HG03135 (cell line): ENCODE results near the gene NUAK1.

Experiments used
- ATAC-seq: cut with Tn5 transposase; IDR thresholded peaks from one replicate; pipeline ENCODE4 v1.9.1; 2021; ENCODE audit warnings: mild to moderate bottlenecking, moderate library complexity; ENCODE audit not compliant: unreplicated experiment

Gene NUAK1

DNA sequence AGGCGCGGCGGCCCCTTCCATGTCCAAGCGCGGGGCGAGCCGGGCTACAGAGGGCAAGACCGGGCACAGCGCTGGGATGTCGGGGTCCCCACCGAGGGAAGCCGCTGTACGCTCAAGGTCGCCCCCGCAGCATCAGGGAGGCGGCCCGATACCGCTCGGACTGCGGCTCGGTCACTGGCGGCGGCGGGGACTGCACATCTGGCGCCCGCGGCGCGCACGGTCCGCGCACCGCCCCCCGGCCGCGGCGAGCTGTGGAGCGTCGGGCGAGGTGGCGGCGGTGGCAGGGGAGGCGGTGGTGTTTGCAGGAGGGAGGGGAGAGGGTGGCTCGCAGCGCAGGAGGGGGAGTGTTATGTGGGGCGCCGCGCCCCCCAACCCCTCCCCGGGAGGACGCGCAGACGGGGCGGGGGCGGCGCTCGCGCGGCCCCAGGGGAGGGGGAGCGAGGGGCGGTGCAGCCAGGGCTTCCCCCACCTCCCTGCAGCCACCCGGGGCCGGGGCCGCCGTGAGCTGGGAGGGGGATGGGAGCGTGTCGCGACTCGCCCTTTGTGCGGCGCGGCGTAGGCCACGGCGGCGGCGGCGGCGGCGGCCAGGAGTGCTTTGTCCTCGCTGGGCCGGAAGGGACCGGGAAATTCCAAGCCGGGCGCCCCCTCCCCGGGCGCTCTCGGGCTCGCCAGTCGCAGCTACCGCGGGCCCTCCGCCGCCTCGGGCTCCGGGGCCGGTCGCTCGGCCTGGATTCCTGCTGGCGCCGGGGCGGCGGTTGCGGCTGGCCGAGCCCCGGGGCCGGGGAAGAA is at the start of gene NUAK1:
NUAK1 (minus strand) TSS at position 322 of the 789 bp plus-strand sequence; CDS start at position 21, 301 bp downstream.
- ATAC-seq: no peak

DNA sequence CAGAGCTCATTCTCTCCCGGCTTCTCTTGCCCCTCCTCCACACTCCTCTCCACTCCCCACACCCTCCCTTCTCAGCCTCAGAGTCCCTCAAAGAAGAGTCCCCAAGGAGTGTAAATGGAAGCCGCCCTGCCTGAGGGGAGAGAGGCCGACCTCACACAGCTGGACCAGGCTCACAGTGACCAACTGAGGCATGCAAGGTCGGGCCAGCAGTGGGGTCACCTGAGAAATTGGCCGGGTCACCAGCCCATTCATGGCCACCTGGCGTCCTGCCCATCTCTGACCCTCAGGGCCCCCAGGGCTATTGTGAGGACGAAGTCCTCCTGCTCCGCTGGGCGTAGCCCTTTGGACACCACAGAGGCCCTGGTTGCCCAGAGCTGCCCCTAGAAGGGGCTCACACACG is 49.5 kb upstream of the NUAK1 start:
- ATAC-seq: no peak

DNA sequence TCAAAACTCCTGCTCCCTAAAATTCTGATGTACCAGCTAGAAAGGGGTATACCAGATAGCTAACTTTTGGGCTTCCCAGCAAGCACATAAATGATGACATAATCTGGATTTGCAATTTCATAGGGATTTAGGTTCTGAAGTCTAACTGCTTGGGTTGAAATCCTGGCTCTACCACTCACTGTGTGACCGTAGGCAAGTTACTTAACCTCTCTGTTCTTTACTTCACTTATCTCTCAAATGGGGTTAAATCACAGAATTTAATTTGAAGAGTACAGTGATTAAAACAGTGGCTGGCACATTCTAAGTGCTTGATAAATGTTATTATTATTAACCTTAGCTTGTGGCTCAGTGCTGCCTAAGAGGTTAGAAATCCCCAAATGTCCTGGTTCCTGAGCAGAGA is 49.1 kb upstream of the NUAK1 start:
- ATAC-seq: no peak

DNA sequence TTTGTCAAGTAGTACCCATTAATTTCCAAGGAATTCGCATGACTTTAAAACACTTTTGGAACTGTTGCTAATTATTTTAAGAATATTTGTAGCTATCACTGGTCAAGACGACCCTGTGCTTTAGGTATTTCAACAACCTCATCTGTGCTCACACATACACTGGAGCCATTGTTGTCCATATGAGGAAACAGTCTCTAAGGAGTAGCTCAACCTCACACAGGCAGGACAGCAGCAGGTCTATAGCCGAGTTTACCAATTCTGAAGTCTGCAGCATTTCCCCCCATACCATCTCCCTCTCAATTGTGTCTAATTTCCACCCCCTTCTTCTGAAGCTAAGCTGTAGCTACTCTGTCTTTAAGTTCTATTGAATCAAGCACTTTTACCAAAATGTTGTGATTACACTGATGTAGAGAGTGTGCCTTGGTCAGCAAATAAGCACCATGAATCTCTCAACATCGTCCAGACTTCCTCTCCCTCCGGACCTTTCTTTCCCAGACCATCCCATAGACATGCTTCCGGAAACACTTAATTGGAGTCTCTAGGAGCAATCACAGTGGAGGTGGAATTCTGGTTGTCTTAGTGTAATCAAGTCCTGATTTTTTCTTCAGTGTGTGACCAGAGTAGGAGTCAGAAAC is 48.5 kb upstream of the NUAK1 start:
- no peak for ATAC-seq

DNA sequence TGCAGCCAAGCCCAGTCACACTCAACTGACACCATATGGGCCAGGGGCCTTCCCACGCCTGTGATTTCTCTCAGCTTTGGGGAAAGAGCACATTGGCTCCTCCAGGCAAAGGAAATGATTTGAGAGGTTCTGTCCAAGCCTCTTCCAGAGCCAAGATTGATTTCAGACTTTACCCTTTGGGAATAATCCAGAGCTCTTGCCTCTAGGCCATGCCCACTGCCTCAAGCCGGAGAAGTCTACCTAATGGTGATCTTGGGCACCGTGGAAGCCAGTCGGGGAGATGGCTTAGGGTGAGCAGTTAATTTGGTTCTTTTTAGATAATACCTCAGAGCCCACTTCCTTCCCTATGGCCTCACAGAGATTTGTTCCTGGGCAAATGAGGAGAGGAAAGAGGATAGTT is 45.0 kb upstream of the NUAK1 start:
- no peak for ATAC-seq

DNA sequence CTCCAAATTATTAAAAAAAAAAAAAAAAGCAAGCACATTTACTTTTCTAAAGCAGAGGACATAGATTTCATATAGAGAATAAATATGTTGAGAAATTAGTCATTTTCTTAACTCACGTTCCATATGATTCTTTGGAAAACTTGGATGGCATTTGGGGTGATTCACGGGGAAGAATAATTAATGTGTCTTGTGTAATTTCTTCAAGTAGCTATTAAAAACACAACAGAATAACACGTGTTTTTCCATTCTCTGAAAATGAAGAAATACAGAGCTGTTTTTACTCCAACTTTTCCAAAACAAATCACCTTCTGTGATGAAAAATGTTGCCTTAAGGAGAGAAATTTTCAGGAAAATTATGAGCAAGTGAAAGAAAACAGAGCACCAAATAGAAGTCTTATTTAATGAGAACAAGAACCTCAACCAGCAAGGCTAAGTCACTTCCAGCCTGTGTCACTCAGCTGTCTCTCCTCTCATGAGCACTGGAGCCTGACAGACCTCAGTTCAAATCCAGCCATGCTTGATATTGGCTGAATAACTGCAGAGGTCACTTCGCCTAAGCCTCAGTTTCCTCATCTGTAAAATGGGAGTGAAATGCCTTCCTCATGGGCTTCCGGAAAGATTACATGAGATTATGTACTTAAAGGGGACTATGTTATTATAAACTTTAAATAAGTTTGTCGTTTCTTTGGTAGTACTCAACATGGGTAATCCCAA is 42.8 kb upstream of the NUAK1 start:
- no peak for ATAC-seq

DNA sequence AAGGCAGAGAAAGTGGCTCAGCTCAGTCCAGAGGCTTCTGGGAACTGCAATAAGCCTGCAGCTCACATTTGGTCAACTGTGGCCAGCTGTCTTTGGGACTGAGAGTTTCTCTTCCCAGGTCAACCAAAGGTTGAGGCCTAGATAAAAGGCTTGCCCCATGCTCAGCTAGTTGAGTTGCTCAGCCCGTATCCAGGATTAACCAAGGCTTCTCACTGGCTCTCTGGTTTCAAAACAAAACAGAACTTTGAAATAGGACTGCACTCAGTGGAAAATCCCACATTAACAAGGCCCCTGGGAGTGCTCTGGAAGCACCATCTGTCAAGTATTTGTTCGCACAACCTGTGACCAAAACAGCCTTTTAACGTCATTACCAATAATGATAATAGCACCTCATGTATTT is 40.3 kb upstream of the NUAK1 start:
- ATAC-seq: no peak

DNA sequence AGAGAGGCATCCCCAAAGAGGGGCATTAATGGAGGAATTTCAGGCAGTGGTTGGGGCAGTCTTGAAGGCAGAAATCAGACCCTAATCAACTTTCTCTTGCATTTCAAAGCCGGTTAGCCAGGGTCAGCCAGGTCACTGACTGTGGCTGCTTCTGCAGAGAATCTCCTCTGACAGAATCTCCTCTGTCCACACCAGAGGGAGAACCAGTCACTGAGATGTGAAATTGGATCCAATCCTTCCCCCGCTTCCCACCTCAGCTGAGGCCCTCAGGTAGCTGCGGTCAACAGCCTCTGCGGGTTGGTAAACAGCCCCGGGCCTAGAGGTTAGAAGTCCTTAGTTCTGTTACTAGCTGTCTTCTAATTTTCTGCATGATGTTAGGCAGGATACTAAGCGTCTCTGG is 39.8 kb upstream of the NUAK1 start:
- ATAC-seq: no peak

DNA sequence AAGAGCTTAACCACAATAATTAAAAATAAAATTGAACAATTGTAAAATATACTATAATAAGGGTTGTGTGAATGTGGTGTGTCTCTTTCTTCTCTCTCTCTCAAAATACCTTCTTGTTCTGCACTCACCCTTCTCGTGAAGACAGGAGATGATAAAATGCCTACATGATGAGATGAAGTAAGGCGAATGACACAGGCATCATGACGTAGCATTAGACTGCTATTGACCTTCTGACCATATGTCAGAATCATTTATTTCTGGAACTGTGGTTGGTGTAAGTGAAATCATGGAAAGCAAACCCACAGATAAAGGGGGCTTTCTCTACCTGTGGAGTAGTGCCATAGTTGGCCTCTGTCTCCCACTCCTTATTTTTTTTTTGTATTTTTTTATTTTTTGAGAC is 37.8 kb upstream of the NUAK1 start:
- no peak for ATAC-seq

DNA sequence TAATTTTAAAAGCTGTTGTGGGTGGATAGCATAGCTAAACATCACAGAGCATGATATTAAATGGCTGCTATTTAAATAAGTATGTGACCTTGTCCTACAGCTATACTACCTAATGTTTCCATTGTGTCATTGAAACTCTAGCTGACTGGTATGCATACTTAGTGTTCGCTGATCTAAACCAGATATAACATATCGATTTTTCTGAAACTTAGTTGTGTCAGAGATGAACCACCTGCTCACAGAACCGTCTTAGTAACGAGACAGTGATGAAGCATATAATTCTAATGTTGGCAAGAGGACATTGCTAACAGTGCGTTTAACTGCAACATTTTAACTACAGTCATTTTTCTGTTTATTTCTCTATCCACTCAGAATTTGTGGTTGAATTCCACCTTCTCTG is 36.1 kb upstream of the NUAK1 start:
- no peak for ATAC-seq

DNA sequence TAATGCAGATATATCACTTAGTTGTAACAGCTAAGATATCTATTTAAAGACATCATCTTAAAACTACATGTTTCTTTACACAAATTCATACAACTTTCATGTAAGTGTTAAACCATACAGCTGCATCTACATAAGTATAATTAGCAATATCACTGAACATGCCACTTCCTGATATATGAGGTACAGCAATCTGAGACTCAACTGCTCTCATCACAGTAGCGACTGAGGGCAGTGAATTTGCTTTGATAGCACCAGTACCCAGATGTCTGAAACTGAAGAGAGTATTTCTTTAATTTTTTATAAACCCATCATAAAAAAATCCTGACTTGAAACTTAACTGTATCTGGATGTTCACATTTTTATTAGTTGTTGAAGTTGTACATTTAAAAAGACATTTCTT is 34.7 kb upstream of the NUAK1 start:
- ATAC-seq: no peak

DNA sequence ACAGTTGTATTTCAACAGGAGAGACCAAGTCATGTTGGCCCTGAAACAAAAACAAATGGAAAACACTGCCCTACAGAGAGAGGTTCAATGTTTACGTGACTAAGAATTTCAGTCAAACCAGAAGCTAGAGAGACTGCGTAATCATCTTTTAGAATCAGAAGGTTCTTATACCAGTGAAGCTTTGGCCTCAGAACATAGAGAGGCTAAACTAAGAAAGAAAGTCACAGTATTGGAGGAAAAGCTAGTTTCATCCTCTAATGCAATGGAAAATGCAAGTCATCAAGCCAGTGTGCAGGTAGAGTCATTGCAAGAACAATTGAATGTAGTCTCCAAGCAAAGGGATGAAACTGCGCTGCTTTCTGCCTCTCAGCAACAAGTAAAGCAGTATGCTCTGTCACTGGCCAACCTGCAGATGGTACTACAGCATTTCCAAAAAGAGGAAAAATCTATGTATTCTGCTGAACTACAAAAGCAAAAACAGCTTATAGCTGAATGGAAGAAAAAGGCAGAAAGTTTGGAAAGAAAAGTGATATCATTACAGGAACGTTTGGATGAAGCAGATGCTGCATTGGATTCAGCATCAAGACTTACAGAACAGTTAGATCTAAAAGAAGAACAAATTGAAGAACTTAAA is 32.5 kb upstream of the NUAK1 start:
- ATAC-seq: no peak

DNA sequence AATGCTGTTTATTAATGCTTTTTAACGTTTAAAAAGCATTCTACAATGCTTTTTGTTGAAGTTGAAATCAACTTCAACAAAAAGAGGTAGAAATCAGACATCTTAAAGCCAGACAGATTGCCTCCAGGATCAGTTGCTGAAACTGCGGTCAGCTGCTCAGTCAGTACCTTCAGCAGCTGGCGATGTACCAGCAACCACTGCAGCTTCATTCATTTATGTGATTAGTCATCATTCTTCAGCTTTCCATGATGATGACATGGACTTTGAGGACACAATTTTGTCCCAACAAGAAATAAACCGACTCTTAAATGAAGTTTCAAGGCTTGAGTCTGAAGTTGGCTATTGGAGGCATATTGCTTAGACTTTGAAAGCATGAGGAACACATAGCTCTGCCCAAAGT is 31.5 kb upstream of the NUAK1 start:
- no peak for ATAC-seq

DNA sequence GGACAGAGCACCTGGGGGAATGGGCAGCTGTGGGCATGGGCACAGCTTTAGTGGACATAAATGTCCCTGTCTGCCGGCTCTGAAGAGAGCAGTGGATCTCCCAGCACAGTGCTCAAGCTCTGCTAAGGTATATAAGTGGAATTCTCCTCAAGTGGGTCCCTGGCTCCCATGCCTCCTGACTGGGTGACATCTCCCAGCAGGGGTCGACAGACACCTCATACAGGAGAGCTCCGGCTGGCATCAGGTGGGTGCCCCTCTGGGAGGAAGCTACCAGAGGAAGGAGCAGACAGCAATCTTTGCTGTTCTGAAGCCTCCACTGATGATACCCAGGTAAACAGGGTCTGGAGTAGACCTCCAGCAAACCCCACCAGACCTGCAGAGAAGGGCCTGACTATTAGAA is 25.0 kb upstream of the NUAK1 start:
- no peak for ATAC-seq

DNA sequence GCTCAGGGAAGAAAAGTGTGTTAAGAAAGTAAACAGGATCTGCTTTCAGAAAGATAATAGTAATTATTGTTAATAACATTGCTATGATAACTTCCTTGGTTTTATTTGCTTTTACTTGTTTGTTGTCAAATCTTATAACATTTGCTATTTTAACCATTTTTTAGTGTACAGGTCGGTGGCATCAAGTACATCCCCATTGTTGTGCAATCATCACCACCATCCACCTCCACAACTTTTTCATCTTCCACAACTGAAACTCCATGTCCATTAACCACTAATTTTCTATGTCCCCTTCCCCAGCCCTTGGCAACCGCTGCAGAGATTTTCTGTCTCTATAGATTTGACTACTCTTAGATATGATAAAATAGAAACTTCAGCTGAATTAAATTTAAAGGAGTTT is 22.7 kb upstream of the NUAK1 start:
- no peak for ATAC-seq

DNA sequence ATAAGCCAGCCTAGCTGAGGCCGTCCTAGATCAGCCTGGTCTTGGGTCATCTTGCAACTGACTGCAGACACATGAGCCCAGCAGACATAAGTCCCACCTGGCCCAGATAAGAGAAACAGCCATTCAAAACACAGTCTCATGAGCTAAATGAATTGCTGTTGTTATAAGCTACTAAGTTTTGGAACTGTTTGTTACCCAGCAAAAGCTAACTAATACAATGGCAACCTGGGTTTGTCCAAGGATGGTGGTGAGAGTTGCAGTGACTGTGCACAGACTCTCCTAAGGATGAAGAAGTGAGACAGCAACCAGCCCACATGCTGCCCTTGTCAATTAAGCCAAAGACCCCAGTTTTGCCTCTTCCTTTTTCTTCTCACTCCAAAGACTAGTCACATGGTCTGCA is 22.2 kb upstream of the NUAK1 start:
- ATAC-seq: no peak

DNA sequence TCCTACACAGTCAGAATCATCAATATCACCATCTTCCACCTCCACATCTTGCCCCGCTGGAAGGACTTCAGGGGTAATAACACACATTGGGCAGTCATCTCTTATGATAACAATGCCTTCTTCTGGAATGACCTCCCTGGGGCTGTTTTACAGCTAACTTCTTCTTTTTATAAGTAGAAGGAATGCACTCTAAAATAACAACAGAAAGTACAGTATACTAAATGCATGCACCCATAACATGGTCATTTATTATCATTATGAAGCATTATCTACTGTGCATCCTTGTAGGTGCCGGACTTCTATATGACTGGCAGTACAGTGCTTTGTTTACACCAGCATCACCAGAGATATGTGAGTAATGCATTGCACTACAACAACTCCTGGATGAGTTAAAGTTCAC is 19.0 kb upstream of the NUAK1 start:
- ATAC-seq: no peak

DNA sequence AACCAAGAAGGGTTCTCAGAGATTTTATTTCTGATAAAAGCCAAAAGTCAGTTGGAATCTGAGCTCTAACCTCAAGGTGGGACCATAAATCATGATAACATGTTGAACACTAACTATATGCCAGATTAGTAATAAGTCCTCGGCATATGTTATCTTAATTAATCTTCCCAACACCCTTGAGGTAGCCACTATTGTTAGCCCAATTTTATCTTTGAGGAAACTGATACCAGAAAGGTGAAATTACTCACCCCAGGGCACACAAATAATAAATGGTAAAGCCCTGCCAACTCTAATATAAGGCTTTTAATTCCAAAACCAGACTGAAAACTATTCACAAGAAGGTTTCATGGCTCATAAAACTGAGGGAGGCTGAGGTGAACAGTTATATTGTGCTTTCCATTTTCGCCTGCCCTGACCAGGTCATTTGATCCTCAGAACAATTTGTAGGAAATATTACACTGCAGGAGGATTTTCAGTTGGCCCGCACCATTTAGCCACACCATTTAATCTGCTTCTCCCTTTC is 16.1 kb upstream of the NUAK1 start:
- no peak for ATAC-seq

DNA sequence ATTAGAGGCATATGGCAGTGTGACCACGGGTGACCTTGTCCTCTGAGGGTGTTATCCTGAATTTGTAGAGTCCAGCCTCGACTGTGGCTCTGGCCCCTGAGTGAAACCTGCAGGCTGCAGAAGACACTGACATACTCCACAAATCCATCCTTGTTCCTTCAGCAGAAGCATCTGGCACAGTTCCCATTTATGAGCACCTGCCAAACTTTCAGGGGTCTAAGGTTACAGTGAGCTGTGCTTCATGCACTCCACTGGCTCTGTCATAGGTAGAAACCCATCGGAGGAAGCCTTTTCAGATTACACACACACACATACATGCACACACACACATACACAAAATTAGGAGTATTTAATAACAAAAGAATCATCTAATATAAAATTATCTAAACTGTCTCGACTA is 13.6 kb upstream of the NUAK1 start:
- ATAC-seq: no peak

DNA sequence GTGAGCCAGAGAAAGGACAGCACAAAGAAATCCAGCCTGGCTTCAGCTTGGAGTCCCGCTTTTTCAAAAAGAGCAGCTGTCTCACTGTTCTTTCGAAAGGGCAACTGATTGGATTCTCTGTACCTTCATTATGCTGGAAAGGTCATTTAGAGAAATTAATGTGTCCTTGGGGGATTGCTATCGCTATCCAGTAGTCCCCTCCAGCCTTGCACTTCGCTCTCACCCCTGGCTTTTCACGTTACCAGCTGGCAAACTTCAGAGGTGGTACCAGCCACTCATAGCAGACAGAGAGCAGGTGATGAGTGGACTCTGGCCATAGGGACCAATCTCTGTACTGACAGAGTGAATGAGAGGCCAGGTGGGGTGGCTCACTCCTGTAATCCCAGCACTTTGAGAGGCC is 11.8 kb upstream of the NUAK1 start:
- no peak for ATAC-seq

DNA sequence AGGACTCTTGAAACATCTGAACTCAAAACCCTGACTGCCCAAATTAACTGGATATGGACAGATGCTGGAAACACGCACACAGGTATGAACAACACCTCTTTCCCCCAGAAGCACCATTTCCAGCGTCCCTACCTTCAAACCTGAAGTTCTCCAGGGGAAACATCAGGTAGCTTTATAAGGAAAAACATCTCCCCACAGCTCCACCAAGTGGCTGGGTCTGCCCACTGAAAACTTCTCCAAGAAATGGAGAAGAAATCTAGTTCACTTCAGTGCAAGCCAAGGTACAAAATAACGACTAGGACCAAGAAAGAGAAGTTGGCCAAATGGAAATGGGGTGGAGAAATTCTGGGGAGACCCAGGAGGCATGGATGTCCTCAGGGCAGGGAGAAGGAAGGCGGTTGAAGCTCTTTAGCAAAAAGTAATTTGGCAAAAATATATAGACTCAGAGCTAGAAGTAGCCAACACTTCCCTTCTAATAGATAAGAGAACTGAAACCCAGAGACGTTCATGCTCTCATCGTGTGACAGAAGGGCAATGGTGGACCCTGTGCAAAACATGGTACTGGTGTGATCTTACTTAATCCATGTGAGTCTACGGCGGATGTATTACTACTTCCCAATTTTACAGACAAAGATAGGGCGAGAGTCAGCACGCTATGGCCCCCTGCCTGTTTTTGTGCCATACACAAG is 10.5 kb upstream of the NUAK1 start:
- no peak for ATAC-seq
